DLD1 (cell line): ENCODE data around the gene SPATA31C1.
"Not testable (repeated sequence)": the region's sequence is repeated elsewhere in the genome, so short reads cannot be mapped to it uniquely, and the experiment has no call there.

ENCODE experiments used
- in situ Hi-C: cut with HindIII; loops from 2 replicates; pipeline ENCODE4 v1.10.0; 2017; ENCODE audit warnings: low sequenced_read_pairs

Gene SPATA31C1

GRCh38 chr9:87934444-87934843 is 16.7 kb downstream of the SPATA31C1 start:
- in situ Hi-C loops, result not testable (repeated sequence)

GRCh38 chr9:87937352-87937751 is 19.6 kb downstream of the SPATA31C1 start:
- in situ Hi-C loops, result not testable (repeated sequence)

DNA sequence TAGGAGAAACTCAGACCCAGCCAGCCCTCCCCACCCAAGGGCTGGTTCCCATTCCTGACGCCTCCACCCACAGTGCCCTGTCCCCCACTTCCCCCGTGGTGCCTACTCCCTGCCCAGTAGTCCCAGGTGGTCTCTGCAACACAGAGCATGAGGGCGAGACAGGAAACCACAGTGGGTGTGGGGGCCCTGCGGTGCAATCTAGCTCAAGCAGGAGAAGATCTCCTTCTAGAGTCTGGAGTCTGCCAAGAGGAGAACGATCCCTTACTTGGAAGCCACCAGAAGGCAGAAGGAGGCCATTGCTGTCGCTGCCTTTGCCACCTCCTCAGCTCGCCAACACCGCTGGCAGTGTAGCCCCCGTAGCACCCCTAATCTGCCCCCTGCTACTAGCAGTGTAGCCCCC is 20.2 kb downstream of the SPATA31C1 start:
- in situ Hi-C loops, result not testable (repeated sequence)

DNA sequence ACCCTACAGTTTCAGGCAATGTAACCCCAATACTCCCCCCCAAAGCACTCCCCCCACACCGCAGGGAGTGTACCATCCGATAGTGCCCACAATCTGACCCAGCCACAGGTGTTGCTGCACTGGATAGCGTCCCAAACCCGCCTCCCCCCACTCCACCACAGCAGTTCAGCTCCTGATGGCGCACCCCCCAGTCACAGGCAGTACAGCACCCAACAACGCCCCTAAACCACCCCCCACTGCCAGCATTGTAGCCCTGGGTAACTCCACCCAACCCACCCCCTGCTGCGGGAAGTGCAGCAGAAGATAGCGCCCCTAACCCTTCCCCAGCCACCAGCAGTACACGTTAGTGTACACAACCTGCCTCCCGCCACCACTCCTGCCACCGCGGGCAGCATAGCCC is 20.6 kb downstream of the SPATA31C1 start:
- in situ Hi-C loops, result not testable (repeated sequence)

- in situ Hi-C loops, result not testable (repeated sequence)
Measured at GRCh38 chr9:87939096-87939495, 21.3 kb downstream of the SPATA31C1 start.

DNA sequence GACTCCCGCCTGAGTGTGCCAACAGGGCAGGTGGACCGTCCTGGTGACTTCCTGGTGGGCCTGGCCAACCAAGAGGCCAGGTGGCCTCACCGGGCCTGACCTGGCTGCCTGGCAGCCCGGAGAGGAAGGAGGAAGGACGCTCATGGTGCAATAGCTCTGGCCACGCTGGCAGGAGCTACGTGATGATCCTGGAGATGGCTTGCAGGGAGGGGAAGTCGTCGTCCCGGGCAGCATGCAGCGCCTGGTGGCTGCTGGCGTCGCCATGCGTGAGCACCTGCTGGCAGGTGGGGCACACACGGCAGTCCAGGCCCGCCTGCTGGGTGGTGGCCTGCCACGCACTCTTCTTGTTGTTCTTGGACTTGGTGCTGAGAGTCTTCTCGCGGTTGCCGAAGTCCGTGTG is 26.3 kb downstream of the SPATA31C1 start:
- in situ Hi-C loops, result no loop called here

- in situ Hi-C loops, result no loop called here
Measured at GRCh38 chr9:87944682-87945081, 26.9 kb downstream of the SPATA31C1 start.

- in situ Hi-C loops, result no loop called here
Measured at GRCh38 chr9:87950296-87950695, 32.5 kb downstream of the SPATA31C1 start.

DNA sequence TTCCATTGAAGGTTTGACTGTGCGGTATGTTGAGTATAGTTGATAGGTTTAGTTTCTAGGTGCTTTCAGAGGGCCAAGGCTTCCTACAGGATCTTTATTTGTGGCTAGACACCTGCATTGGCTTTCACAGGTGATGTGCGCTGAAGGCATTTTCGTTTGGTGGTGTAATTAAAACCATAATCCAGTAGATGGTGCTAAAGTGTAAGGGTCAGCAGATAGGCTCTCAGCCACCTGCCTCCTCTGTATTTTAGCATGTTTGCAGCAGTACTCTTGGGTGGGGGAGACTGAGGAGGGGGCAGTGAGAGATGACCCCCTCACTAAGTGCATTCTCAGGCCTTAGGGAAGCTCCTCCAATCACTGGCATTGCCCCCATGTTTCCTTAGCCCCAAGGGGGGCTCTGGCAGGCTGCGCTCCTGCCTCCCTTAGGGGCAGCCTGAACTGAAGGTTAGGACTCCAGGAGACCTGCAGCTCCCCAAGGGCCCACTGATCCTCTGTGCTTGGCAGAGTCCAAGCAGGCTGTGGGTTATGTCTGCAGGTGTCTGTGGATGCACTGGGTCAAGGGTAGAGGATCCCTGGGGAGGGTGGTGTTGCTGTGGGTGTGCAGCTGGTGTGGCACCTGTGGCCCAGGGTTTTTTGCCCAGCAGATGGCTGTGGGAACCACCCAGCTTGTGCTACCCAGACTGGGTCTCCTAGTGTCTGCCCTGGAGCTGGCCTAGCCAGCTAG is 33.2 kb downstream of the SPATA31C1 start:
- in situ Hi-C loops, result no loop called here

GRCh38 chr9:87954230-87954629 is 36.5 kb downstream of the SPATA31C1 start:
- in situ Hi-C loops, result no loop called here

DNA sequence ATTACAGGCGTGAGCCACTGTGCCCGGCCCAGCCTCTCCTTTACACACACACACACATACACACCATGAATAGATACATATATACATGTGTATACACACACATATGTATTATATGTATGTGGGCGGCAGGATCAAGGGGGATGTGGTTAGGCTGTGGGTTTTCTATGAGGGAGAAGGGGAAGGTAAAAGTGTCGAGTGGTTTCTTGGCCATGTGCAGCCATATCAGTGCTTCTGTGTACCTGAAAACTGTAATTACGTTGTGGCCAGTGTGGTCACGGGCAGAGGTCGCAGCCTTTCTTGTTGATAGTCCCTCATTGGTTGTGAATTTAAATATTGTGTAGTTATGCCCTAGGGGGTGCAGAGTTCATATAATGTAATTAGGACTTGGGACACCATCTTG is 40.1 kb downstream of the SPATA31C1 start:
- in situ Hi-C loops, result no loop called here

DNA sequence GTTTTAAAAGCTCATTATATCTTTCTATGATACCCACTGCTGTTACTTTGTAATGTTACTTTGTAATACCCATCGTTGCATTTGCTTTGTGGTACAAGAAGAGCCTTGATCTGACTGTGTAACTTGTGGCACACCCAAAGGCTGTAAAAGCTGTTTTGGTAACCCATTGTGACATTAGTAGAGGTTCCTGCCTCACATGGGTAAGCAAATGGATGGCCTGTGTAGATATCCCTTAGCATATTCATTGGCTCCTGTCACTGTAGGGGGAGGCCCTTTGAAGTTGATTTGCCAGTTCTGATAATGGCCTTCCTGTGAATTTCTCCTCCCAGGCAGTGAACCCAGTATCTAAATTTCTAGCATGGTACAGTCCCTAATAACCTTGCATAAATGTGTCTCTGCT is 40.8 kb downstream of the SPATA31C1 start:
- in situ Hi-C loops, result no loop called here

- in situ Hi-C loops, result no loop called here
Measured at GRCh38 chr9:87959916-87960581, 42.3 kb downstream of the SPATA31C1 start.

DNA sequence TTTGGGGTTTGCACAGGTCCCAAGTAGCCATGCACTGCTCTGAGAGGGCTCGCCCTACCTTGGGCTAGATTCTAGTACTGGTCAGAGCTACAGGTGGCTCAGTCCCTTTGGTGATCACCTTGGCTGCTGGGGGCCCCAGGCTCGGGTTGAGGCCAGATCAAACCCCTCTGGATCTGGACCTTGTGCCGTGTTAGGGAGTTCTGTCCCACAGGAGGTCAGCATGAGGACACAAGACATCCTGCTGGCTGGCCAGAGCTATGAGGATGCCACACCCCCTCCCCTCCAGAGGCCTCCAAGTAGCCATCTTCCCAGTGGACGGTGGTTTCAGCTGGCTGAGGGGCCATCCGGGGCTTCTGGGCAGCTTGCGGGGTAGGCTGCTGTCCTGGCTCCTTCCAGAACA is 46.0 kb downstream of the SPATA31C1 start:
- in situ Hi-C loops, result no loop called here

- in situ Hi-C loops, result no loop called here
Measured at GRCh38 chr9:87964826-87965225, 47.1 kb downstream of the SPATA31C1 start.

GRCh38 chr9:87968155-87968554 is 50.4 kb downstream of the SPATA31C1 start:
- in situ Hi-C loops, result no loop called here

DNA sequence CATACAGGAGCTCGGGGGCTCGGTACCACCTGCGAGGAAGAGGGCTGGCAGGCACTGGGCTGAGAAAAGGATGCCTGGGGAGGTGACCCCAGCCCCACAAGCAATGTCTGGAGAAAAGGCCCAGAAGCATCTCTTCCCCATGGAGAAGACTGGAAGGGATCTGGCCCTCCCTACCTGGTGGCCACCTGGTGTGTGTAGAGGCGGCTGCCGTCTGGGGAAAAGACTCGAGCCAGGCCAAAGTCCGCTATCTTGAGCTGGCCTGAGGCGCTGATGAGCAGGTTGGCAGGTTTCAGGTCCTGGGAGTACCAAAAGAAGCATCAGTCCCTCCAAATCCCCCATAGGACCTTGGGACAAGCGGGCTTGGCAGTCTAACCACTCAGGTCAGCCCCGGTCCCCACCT is 52.8 kb downstream of the SPATA31C1 start:
- in situ Hi-C loops, result no loop called here

- in situ Hi-C loops, result no loop called here
Measured at GRCh38 chr9:87973122-87973521, 55.4 kb downstream of the SPATA31C1 start.
